HG02840 (cell line): ENCODE results near the gene PPID.
"Not testable (repeated sequence)": the region's sequence is repeated elsewhere in the genome, so short reads cannot be mapped to it uniquely, and the experiment has no call there.

Experiments used
- ATAC-seq: cut with Tn5 transposase; IDR thresholded peaks from one replicate; pipeline ENCODE4 v1.9.1; 2021; ENCODE audit warnings: mild to moderate bottlenecking, moderate library complexity, moderate number of reproducible peaks; ENCODE audit not compliant: unreplicated experiment, low FRiP score

PPID gene

DNA sequence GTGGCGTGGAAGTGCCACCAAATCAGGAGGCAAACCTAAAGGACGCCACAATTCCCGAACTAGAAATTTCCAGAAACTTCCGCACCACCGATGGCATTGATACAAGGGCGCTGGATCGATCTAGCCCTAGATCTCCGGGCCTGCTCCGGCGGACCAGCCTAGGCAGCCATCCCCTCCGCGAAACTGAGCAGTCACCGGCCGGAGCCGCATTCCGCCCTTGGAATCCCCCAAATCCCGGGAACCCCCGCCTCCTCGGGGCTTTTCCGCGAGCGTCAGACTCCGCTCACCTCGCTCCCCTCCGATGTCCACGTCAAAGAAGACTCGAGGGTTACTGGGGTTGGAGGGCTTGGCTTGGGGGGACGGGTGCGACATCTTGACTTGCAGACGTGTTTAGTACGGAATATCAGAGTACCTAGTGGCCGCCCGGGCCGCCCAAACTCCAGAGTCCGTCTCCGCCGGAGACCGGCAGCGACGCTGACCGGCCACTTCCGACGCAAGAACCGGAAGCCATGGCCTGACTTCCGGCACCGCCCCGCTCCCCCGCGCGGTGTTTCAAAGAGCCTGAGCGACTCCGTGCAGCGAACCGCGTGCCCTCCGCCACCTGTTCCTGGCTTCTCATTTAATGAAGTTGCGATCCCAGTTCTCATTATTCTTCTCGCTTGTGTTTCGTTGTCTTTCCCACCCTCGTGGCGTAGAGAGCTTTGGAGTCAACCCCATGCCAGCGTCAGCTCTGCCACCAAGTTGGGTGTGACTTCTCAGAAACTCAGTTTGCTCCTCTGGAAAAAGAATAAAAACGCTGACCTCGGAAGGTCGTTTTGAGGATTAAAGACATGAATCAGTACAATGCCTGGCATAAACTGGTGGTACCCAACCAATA, at the start of gene PPID:
Gene PPID, minus strand, starts transcription at position 480 of the 877 bp plus-strand sequence. Its CDS starts 108 bp downstream, at position 372.
- peak; percentile 95 for ATAC-seq

DNA sequence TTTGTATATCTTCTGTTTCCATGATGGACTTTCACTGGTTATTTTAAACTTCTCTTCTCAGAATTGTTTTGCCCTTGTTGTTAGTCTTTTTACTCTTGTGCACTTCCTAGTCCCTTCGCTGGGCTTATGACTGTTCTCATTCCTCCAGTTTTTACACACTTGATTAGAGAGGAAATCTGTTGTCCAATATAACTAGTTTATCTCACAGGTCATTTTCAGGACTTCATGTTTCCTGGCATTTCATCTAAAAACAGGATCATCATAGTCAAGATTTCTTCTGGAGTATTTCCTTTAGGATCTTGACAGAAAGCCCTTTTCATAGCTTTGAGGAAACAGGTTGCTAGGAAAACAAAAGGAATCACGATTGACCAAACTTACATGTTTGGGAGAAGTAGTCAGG, 48.6 kb upstream of the PPID start:
- no peak for ATAC-seq

DNA sequence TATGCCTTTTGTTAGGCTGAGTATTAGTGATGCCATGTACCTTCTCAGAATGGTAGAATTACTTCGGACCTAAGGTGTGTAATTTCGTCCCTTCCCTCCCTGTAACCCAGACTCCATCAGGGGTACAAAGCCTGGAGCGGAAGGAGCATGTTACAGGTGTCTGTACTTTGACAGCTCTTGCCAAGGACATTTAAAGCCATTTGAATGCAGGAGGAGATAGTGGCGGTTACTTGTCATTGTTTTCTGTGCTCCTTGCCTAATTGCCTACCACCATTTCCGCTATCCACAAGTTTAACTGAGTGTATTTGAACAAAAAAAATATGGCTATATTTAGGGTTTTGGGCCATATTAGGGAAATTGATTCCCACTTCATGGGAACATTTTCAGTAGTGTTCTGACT, 47.5 kb upstream of the PPID start:
- no peak for ATAC-seq

DNA sequence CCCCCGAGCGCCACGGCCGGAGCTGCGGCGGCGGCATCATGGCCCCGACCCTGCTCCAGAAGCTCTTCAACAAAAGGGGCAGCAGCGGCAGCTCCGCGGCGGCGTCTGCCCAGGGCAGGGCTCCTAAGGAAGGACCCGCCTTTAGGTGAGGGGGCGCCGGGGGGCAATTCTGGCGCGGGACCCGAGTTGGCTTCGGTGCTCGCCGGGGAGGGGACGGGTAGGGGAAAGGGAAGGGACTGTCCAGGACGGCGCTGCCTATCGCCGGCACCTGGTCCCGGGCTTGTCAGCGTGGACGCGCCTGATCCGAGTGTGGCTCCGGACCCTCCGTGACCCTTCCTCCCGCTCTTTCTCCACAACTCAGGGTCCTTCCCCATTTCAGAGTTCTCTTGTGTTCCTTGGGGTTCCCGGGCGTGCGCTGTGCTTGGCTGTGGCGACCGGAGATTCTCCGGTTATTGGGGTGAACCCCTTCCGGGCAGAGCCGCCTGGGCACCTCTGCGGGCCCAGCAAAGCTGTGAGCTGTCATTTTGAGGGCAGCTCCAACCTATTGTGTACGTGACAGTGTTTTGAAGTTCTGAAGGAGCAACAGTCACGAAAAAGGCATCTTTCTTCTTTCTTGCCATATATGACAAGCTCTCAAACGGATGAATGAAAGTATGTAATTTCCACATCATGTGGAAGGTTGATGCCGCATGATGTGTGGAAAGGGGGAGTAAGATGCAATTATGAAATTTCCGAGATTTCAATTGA, 46.2 kb upstream of the PPID start:
- ATAC-seq: peak; percentile 35

DNA sequence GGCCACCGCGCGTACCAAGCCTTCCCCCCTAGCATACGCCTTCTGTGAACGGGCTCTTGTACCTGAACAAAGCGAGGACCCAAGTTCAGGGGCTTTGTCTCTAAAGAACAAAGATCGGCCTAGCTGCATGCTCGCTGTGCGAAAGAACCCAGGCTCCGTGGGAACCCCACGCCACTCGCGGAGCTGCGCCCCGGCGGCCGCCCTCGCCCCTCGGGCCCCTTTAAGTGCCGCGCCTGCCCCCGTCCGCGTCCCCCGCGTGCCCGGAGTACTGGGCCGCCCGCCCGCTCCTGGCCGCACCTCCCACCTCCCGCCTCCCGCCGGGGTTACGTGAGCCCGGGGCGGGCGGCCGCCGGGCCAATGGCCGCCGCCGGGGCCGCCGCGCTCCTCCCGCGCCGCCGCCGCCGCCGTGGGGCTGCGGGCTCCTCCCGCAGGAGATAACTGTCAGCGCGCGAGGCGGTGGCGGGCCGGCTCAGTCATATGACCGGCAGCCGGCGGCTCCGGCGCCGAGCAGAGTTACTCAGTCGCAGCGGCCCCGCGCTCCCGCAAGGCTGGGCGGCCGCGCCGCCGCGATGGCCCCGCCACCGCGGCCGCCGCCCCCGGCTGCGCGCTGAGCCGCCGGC, 45.5 kb upstream of the PPID start, which contains the start of gene FNIP2:
Gene FNIP2, plus strand, starts transcription at position 472 of the 620 bp plus-strand sequence. CDS start 187 bp downstream, outside the sequence.
- ATAC-seq: peak; percentile 76

DNA sequence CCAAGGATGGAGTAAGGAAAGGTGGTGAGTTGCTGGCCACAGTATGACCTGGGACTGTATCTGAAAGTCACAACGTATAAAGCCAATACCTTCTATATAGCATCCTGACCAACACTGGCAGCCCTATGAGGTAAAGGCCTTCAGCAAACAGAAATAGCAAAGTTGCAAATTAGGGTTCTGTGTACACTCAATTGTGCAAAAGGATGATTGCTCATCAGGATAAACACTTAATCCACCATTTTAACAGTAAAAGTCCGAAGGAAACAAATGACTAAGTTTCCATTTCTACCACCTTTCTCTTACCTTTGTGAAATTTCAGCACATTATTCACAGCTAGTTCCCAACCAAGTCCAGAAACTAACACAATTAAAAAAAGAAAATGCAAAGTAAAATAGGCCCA, 44.3 kb upstream of the PPID start:
- ATAC-seq: no peak

DNA sequence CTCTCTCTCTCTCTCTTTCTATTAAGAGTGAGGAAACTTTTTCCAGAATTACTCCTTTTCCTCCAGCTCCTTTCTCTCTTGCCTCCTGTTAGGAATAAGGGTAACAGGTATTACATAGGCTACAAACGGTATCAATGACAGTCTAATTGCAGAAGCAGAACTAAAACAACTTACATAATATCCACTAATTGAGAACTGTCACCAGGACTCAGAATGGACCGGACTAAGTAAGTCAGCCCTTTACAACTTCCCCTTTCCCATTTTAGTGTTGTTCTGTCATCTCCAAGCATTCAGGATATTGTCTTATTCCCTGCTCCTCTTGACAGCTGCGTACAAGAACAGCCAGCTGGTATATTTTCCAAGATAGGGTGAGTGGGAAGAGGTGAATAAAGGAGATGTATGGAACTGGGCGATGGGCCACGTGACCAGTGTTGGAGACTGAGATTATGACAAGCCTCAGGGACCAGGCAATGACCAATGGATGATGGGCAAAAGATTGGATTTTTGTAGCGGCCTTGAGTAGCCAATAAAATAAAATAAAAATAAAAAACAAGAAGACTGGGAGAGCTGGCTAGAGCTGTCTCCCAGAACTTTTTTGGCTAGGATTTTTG, 43.3 kb upstream of the PPID start:
- no peak for ATAC-seq

DNA sequence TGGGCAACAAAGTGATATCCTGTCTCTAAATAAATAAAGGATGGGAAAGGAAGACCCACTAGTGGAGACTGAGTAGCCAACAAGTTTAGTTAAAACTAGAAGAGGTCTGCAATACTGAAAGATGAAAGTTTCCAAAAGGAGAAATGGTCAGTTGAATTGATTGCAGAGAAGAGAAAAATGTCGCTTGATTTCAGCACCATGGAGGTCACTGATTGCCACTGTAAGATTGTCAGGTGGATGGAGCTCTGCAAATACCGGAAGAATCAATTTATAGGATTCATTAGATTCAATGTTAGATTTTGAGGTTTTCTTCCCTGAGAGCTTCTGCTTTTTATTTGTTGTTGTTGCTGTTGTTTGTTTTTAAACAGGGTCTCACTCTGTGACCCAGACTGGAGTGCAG, 40.3 kb upstream of the PPID start:
- no peak for ATAC-seq

DNA sequence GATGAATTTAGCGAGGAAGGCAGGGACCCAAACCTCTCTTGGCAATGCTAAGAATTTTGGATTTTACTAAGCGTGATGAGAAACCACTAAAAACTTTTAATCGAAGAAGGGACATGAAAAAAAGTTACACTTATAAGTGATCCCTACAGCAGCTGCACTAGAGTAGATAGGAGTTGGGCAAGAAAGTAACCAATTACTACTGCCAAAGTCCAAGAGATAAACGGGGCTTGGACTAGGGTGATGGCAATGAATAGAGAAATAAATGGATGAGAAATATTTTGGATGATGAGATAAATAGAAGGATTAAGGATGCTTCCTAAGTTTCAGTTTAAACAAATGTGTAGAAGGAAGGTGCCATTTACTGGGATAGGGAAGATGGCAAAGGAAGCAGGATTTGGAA, 39.4 kb upstream of the PPID start:
- ATAC-seq: no peak

DNA sequence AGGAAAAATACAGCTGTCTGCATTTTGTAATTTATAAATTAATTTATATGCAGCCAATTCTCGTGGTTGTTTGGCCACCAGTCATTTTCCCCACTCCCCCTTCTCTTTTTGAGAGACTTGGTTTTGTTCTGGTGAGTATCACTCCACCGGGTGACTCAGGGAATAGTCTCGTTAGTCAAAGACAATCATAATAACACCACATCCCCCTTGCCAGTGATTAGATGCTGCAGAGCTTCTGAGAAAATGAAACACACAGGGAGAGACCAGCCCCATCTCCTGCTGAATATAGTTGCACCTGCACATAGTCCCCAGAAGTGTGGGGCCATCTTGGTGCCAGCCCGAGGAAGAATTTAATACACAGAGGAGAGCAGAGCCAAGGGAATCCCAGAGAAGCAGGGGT, 37.7 kb upstream of the PPID start:
- no peak for ATAC-seq

DNA sequence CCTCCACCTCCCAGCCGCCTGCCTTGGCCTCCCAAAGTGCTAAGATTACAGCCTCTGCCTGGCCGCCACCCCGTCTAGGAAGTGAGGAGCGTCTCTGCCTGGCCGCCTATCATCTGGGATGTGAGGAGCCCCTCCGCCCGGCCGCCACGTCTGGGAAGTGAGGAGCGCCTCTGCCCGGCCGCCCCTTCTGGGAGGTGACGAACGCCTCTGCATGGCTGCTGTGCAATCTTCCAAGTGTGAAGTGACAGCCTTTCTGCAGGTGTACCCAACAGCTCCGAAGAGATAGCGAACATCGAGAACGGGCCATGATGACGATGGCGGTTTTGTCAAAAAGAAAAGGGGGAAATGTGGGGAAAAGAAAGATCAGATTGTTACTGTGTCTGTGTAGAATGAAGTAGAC, 36.3 kb upstream of the PPID start:
- ATAC-seq: not testable (repeated sequence)

DNA sequence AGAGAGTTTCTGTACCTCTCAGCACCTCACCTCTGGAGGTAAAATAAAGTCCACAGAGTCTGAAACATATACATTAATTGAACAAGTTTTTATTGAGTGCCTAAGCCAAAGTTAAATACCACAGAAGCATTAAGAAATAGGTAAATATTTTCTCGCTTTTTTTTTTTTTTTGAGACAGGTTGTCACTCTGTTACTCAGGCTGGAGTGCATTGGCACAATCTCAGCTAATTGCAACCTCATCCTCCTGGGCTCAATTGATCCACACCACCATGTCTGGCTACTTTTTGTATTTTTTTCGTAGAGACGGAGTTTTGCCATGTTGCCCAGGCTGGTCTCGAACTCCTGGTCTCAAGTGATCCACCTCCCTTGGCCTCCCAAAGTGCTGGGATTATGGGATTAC, 35.5 kb upstream of the PPID start:
- no peak for ATAC-seq

DNA sequence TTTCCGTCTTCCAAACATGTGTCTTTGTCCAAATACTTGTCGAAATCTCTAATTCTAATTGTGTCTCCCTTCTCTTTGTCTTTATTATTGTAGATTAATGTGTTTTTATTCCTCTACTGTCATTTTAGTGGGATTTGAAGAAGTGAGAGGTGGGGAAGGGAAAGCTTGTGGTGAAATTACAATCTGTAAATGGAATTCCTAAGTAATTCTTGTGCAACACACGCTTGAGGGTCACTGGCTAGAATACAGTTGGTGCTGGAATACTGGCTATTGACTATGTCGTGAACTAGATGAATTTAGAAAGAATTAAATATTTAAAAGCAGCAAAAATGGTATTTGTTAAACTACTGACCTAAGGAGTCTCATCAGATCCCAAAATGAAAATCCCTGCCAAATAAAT, 34.9 kb upstream of the PPID start:
- no peak for ATAC-seq

DNA sequence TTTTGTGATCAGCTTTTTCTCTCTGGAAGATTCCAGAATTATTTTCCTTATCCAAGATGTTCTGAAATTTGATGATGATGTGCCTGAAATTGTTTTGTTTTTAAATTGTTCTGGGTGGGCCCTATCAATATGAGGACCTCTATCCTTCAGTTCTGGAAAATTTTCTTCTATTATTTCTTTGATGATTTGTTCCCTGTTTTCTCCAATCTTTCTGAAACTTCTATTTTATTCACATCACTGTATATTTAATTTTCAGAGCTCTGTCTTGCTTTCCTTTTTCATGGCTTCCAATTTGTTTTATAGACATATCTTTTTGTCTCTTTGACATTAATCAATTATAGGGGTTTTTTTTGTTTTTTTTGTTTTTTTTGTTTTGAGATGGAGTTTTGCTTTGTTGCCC, 33.4 kb upstream of the PPID start:
- no peak for ATAC-seq

DNA sequence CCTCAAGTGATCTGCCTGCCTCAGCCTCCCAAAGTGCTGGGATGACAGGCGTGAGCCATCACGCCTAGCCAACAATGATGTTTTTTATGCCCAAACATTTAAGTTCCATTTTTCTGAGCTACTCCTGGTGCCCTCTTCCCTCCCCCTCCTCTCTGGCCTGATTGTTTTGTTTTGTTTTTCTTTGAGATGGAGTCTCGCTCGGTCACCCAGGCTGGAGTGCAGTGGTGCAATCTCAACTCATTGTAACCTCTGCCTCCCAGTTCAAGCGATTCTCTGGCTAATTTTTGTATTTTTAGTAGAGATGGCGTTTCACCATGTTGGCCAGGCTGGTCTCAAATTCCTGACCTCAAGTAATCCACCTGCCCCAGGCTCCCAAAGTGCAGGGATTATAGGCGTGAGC, 32.6 kb upstream of the PPID start:
- ATAC-seq: not testable (repeated sequence)

DNA sequence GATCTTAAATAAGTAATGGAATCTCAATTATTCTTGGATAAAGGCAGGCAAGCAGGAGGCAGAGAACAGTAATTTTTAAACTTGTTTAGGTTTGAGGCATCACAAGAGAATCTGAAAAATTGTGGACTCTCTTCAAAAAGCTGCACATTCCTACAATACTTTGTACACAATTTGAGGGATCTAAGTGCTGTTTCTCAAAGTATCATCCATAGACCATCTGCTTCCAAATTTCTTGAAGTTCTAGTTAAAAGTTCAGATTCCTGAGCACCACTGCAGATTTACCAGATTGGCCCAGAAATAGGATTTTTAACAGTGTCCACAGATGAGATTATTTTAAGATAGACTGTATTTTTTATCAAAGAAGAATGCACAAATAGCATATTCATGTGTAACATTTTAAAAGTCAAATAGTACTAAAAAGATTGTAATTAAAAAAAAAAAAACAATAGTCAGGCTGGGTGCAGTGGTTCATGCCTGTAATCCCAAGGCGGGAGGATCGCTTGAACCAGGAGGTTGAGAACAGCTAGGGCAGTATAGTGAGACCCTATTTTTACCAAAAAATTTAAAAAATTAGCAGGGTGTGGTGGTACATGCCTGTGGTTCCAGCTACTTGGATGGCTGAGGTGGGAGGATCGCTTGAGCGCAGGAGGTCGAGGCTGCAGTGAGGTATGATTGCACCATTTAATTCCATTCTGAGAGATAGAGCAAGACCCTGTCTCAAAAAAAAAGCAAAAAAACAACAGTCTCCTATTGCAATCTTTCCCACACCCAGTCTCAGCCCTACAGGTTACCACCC, 31.4 kb upstream of the PPID start:
- ATAC-seq: no peak

DNA sequence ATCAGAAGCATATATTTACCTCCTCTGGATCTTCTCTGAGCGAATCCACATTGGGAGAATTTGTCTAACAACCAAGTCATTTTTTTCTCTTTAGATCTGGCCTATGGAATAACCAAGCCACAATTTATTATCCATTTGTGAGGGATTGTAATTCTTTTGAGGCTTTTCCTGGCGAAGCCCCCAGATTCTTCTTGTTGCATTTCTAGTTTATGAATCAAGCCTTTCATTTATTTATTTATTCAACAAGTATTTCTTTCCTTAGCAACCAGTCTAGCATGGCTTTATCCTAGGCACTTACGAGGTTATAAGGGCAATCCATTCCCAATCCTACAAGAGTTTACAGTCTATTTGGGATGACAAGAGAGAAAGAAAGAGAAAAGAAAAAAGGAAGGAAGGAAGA, 27.2 kb upstream of the PPID start:
- ATAC-seq: no peak

DNA sequence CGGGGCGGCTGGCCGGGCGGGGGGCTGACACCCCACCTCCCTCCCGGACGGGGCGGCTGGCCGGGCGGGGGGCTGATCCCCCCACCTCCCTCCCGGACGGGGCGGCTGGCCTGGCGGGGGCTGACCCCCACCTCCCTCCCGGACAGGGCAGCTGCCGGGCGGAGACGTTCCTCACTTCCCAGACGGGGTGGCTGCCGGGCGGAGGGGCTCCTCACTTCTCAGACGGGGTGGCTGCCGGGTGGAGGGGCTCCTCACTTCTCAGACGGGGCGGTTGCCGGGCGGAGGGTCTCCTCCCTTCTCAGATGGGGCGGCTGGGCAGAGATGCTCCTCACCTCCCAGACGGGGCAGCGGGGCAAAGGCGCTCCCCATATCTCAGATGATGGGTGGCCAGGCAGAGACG, 23.3 kb upstream of the PPID start:
- not testable (repeated sequence) for ATAC-seq

DNA sequence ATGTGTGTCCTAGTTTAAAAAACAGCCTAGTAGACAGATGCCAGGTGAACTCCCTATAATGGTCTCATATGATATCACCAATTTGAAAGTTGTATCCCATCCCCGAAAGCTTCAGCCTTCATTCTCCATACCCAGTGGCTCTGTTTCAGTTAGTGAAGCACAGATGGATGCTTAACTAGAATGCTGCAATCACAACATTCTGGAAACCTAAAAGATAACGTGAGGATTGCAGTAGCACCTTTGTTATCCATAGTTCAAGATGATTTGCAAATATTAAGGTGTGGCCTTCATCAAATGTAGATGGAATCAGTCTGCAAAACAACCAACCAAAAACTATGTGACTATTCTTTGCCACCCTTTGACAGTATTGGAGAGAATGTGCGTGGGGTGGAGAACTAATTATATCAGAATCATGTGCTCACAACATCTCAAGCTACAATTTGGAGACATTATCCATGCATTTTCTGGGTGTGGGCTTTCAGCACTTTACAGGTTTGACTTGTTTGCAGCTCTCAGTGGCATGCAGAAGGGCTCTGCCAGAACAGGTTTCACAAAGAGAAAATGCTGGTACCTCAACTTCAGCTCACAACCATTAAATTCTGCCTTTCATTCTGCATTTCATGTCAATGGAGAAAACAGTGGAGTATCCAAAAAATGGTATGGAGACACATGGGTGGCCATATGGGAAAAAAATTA, 18.3 kb upstream of the PPID start:
- ATAC-seq: no peak
